ENCODE results near the gene UQCC3.

DNA sequence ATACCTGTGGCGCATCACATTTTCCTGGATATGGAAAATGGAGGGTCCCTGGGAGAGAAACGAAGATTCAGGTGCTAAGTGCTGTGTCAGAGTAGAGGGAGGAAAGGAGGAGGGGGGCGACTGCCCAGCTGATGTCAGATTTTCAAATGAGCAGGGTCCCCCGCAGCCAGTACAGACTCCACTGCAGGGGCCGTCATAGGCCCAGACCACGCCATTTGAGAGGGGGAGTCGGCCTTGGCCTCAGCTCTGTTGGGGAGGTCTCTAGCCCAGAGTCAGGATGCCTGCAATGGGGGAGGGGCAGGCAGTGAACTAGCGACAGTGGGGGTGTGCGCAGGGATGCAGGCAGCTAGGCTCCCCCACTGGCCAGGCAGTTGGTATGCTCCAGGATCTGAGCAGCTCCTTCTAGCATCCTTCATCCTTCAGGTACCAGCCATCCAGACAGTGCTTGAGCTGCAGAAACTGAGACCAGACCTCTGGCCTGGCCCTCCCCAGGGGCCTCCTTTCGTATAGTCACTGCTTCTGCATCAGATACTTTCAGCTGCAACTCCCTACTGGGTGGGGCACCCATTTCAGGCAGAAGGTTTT, 35.9 kb downstream of the UQCC3 start, which contains the start of the genes BSCL2 and GNG3:
- TF ChIP-seq POLR2AphosphoS5 (IDR thresholded peaks at IDR 0.05) (no peak), POLR2A (IDR thresholded peaks at IDR 0.05) (no peak), CTCF (IDR thresholded peaks at IDR 0.05) (no peak)

Measured in sigmoid colon (tissue), 4 donors.